Mesenchymal stem cell (in vitro differentiated cells and primary cell): ENCODE data around the gene PMF1.

ENCODE experiments used
- DNase-seq: peaks from one replicate; pipeline ENCODE4 v3.0.0-alpha.2; 2013
- H2AFZ ChIP-seq: one replicate; pipeline ENCODE4 v1.6.1; 2013; ENCODE audit warnings: low read depth, mild to moderate bottlenecking, control low read depth, inconsistent platforms, low read length, moderate library complexity
- H2AK5ac ChIP-seq: 2 replicates; pipeline ENCODE4 v1.6.1; 2013; ENCODE audit warnings: low read length, moderate library complexity, mild to moderate bottlenecking, inconsistent platforms; ENCODE audit not compliant: severe bottlenecking
- H2BK120ac ChIP-seq: one replicate; pipeline ENCODE4 v1.6.1; 2013; ENCODE audit warnings: low read depth, mild to moderate bottlenecking, inconsistent platforms, low read length, moderate library complexity
- H2BK12ac ChIP-seq, 2 experiments: one replicate each; pipeline ENCODE4 v1.6.1; 2013; ENCODE audit warnings: inconsistent platforms in 2 of 2, low read length in 2 of 2, mild to moderate bottlenecking in 2 of 2, moderate library complexity in 2 of 2, control low read depth in 1 of 2
- H2BK15ac ChIP-seq: one replicate; pipeline ENCODE4 v1.6.1; 2013; ENCODE audit warnings: mild to moderate bottlenecking, low read depth, inconsistent platforms; ENCODE audit not compliant: poor library complexity, severe bottlenecking
- H2BK5ac ChIP-seq: 2 replicates; pipeline ENCODE4 v1.6.1; 2013; ENCODE audit warnings: low read depth, mild to moderate bottlenecking, low read length, control low read depth, inconsistent platforms; ENCODE audit not compliant: poor library complexity, severe bottlenecking
- H3K14ac ChIP-seq, 2 experiments: one replicate each; pipeline ENCODE4 v1.6.1; 2013; ENCODE audit warnings: inconsistent platforms in 2 of 2, low read length in 2 of 2, control low read depth in 1 of 2, mild to moderate bottlenecking in 1 of 2, moderate library complexity in 1 of 2
- H3K18ac ChIP-seq, 2 experiments: one replicate each; pipeline ENCODE4 v1.6.1; 2013; ENCODE audit warnings: inconsistent platforms in 2 of 2, low read length in 2 of 2, control low read depth in 1 of 2, low read depth in 1 of 2, mild to moderate bottlenecking in 1 of 2
- H3K23ac ChIP-seq, 2 experiments: one replicate each; pipeline ENCODE4 v1.6.1; 2013; ENCODE audit warnings: inconsistent platforms in 2 of 2, low read length in 2 of 2, mild to moderate bottlenecking in 2 of 2, moderate library complexity in 2 of 2, control low read depth in 1 of 2
- H3K27ac ChIP-seq: 2 replicates; pipeline ENCODE4 v1.5.1; 2013; ENCODE audit warnings: mild to moderate bottlenecking, moderate library complexity, low read length, control low read depth, inconsistent platforms; ENCODE audit not compliant: poor library complexity, severe bottlenecking
- H3K27me3 ChIP-seq, 2 experiments: 2 replicates each; pipeline versions ENCODE4 v1.6.1 to v1.7.0; 2013; ENCODE audit warnings: low read length in 2 of 2, mild to moderate bottlenecking in 2 of 2, moderate library complexity in 2 of 2, control low read depth in 1 of 2, inconsistent platforms in 1 of 2; ENCODE audit not compliant: control insufficient read depth in 1 of 2, insufficient read depth in 1 of 2
- H3K36me3 ChIP-seq, 2 experiments: 2 replicates each; pipeline versions ENCODE4 v1.6.1 to v1.7.0; 2013; ENCODE audit warnings: low read length in 2 of 2, control low read depth in 1 of 2, inconsistent platforms in 1 of 2, low read depth in 1 of 2, mild to moderate bottlenecking in 1 of 2; ENCODE audit not compliant: insufficient read depth in 2 of 2, control insufficient read depth in 1 of 2
- H3K4ac ChIP-seq, 2 experiments: one replicate each; pipeline ENCODE4 v1.6.1; 2013; ENCODE audit warnings: inconsistent platforms in 2 of 2, low read length in 2 of 2, mild to moderate bottlenecking in 2 of 2, moderate library complexity in 2 of 2, control low read depth in 1 of 2, low read depth in 1 of 2
- H3K4me1 ChIP-seq: 2 replicates; pipeline ENCODE4 v1.6.1; 2013; ENCODE audit warnings: low read depth, low read length, control low read depth; ENCODE audit not compliant: control insufficient read depth, insufficient read depth
- H3K4me2 ChIP-seq: 2 replicates; pipeline ENCODE4 v1.6.1; 2013; ENCODE audit warnings: low read length, mild to moderate bottlenecking, inconsistent platforms; ENCODE audit not compliant: poor library complexity, severe bottlenecking
- H3K4me3 ChIP-seq, 2 experiments: 2 replicates each; pipeline versions ENCODE4 v1.5.1 to v1.7.0; 2013; ENCODE audit warnings: low read length in 2 of 2, mild to moderate bottlenecking in 2 of 2, control low read depth in 1 of 2, low read depth in 1 of 2; ENCODE audit not compliant: insufficient read depth in 1 of 2
- H3K79me1 ChIP-seq: replicated peaks from 2 replicates; pipeline ENCODE4 v1.6.1; 2013; ENCODE audit warnings: mild to moderate bottlenecking, control low read depth, low read length, inconsistent platforms; ENCODE audit not compliant: poor library complexity, severe bottlenecking
- H3K9ac ChIP-seq: 2 replicates; pipeline ENCODE4 v1.7.0; 2013; ENCODE audit warnings: mild to moderate bottlenecking, low read length, moderate library complexity
- H3K9me3 ChIP-seq: 2 replicates; pipeline ENCODE4 v1.7.0; 2013; ENCODE audit warnings: mild to moderate bottlenecking, low read length; ENCODE audit not compliant: control insufficient read depth
- H4K8ac ChIP-seq: one replicate; pipeline ENCODE4 v1.6.1; 2013; ENCODE audit warnings: inconsistent platforms, mild to moderate bottlenecking, low read length, moderate library complexity
- H4K91ac ChIP-seq: one replicate; pipeline ENCODE4 v1.6.1; 2013; ENCODE audit warnings: mild to moderate bottlenecking, low read length, inconsistent platforms
- WGBS: methylation state at CpG from one replicate; pipeline ENCODE4 v1.1.7; 2013; ENCODE audit warnings: mixed read lengths; 5-methylcytosine and 5-hydroxymethylcytosine counted together

PMF1 gene

DNA sequence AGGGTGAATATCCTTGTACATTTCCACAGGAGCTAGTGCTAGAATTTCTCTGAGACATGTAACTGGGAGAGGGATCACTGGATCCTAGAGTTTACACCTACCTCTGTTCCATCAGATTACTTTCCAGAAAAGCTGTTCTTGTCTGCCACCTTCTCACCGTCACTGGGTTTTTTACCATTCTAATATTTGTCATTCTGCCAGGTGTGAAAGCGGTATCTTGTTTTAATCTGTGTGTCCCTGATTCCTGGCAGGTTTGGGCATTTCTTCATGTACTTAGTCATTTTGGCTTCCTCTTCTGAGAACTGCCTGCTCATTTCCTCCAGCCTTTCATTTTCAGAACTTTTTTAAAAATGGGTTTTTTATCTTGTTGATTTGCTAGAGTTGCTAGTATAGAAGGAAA lies 5.1 kb downstream of the PMF1 start:
- no peak overlapping the region for H4K91ac ChIP-seq
- peak overlapping the region; percentile 67 for H2AK5ac ChIP-seq
- no peak overlapping the region for H2BK120ac ChIP-seq
- DNase-seq = no peak
- H3K79me1 ChIP-seq = peaks cover 22% of the 10 kb centered on the region
- no peak overlapping the region for H3K14ac ChIP-seq
- no peak overlapping the region for H3K23ac ChIP-seq
- no peak overlapping the region for H3K18ac ChIP-seq
- H3K9ac ChIP-seq = peak overlapping the region; percentile 70
- 100% methylated on average over 2 of the region's 2 CpGs for WGBS
- H4K8ac ChIP-seq = no peak overlapping the region
- peaks cover 19 to 23% of the 10 kb centered on the region in 2 experiments for H3K36me3 ChIP-seq
- H3K4me1 ChIP-seq = peaks cover 16% of the 10 kb centered on the region
- H3K4me3 ChIP-seq = peak overlapping the region in 1 of 2 experiments; percentile 51
- no peak overlapping the region for H2BK5ac ChIP-seq
- no peak overlapping the region for H2BK15ac ChIP-seq
- no peak overlapping the region for H3K4ac ChIP-seq
- H3K27ac ChIP-seq = no peak overlapping the region
- H3K4me2 ChIP-seq = no peak overlapping the region
- no peak overlapping the region for H2BK12ac ChIP-seq
- H3K9me3 ChIP-seq = no peaks in the 10 kb centered on the region
- no peak overlapping the region for H2AFZ ChIP-seq
- no peaks in the 10 kb centered on the region for H3K27me3 ChIP-seq

DNA sequence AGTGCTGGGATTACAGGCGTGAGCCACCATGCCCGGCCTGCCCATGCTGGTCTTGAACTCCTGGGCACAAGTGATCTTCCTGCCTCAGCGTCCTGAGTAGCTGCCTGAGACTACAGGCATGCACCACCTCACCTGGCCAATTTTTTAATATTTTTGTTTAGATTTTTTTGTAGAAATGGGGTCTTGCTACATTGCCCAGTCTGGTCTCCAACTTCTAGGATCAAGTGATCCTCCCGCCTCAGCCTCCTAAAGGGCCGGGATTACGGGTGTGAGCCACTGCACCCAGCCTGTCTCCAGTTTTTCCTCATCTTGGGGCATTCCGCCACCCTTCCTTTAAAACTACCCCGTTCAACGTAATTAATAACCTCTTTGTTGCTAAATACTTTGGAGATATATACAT lies 7.4 kb downstream of the PMF1 start:
- Histone ChIP-seq H3K18ac (no peak overlapping the region), H3K36me3 (peaks cover 22 to 34% of the 10 kb centered on the region in 2 experiments), H3K4me2 (no peak overlapping the region), H3K23ac (no peak overlapping the region), H4K91ac (no peak overlapping the region), H3K4me3 (no peak overlapping the region), H3K14ac (no peak overlapping the region), H2AFZ (no peak overlapping the region), H3K79me1 (peaks cover 18% of the 10 kb centered on the region), H3K4ac (no peak overlapping the region), H3K27me3 (no peaks in the 10 kb centered on the region), H2BK5ac (no peak overlapping the region), H2BK12ac (no peak overlapping the region), H3K9me3 (no peaks in the 10 kb centered on the region), H2AK5ac (no peak overlapping the region), H2BK15ac (no peak overlapping the region), H2BK120ac (no peak overlapping the region), H3K4me1 (peaks cover 18% of the 10 kb centered on the region), H3K9ac (no peak overlapping the region), H3K27ac (no peak overlapping the region), H4K8ac (no peak overlapping the region)
- no peak for DNase-seq
- 93% methylated on average over 5 of the region's 9 CpGs for WGBS

DNA sequence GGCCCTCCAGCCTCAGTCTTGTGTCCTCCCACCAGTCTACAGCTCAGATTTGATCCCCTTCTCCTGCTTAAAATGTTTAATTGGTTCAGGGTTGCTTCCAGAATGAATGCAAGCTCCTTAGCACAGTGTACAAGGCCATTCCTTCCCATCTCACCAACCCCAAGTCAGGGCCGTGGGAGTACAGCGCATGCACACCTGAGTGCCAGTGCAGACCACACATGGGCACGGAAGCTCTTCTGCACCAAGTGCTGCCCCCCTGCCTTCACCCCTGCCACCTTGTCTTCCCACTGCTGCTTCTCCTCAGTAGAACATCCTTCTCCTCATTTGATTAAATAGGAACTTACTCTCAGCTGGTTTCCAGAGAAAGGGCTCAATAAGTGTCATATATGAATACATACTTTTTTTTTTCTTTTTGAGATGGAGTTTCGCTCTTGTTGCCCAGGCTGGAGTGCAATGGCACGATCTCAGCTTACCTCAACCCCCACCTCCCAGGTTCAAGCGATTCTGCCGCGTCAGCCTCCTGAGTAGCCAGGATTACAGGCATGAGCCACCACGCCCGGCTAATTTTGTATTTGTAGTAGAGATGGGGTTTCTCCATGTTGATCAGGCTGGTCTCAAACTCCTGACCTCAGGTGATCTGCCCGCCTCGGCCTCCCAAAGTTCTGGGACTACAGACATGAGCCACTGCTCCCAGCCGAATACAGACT lies 9.3 kb downstream of the PMF1 start:
- Histone ChIP-seq H3K36me3 (peaks cover 25 to 43% of the 10 kb centered on the region in 2 experiments), H3K4ac (no peak overlapping the region), H3K9me3 (no peaks in the 10 kb centered on the region), H3K27ac (no peak overlapping the region), H3K23ac (no peak overlapping the region), H3K4me1 (peaks cover 18% of the 10 kb centered on the region), H2BK120ac (no peak overlapping the region), H3K79me1 (peaks cover 23% of the 10 kb centered on the region), H2AFZ (no peak overlapping the region), H2AK5ac (peak overlapping the region; percentile 41), H3K9ac (no peak overlapping the region), H2BK5ac (no peak overlapping the region), H4K8ac (no peak overlapping the region), H3K18ac (no peak overlapping the region), H3K4me3 (no peak overlapping the region), H2BK12ac (no peak overlapping the region), H3K27me3 (no peaks in the 10 kb centered on the region), H2BK15ac (no peak overlapping the region), H3K4me2 (no peak overlapping the region), H4K91ac (no peak overlapping the region), H3K14ac (no peak overlapping the region)
- over 99% methylated on average over 11 of the region's 13 CpGs for WGBS
- DNase-seq = no peak

DNA sequence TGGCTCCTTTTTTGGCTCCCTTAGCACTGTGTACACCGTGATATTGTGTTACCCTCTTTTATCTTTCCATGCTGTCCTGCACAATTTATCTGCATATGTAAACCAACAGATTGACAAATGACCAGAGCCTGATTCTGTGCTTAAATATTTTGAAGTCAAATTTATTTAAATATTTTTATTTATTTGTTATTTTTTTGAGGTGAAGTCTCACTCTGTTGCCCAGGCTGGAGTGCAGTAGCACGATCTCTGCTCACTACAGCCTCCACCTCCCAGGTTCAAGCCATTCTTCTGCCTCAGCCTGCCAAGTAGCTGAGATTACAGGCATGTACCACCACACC lies 12.8 kb downstream of the PMF1 start:
- no peak overlapping the region for H2BK5ac ChIP-seq
- peaks cover 14% of the 10 kb centered on the region for H3K79me1 ChIP-seq
- no peak for DNase-seq
- H2BK15ac ChIP-seq = no peak overlapping the region
- no peak overlapping the region for H3K4ac ChIP-seq
- no CpG with 5 or more reads among the region's 2 CpGs for WGBS
- no peak overlapping the region for H3K14ac ChIP-seq
- peaks cover 33 to 54% of the 10 kb centered on the region in 2 experiments for H3K36me3 ChIP-seq
- no peak overlapping the region for H4K8ac ChIP-seq
- no peak overlapping the region for H3K9ac ChIP-seq
- peaks cover 16% of the 10 kb centered on the region for H3K4me1 ChIP-seq
- no peak overlapping the region for H3K27ac ChIP-seq
- H3K23ac ChIP-seq = no peak overlapping the region
- H4K91ac ChIP-seq = no peak overlapping the region
- H3K9me3 ChIP-seq = no peaks in the 10 kb centered on the region
- H3K18ac ChIP-seq = no peak overlapping the region
- no peak overlapping the region for H2AFZ ChIP-seq
- H2BK120ac ChIP-seq = no peak overlapping the region
- no peak overlapping the region for H3K4me2 ChIP-seq
- H3K27me3 ChIP-seq = no peaks in the 10 kb centered on the region
- no peak overlapping the region for H2BK12ac ChIP-seq
- H3K4me3 ChIP-seq = no peak overlapping the region
- H2AK5ac ChIP-seq = no peak overlapping the region
